IMR-90 (cell line): ENCODE data around the gene IL11RA. TPM values are rescaled to one million over a fixed set of nuclear protein-coding genes. Genes with fewer than 3 reads are reported as not detected.
A peak's percentile ranks its signal among the peaks of the same experiment; 100 is the strongest.

ENCODE experiments used
- ATAC-seq: fragments of 200-7000 bp; cut with Tn5 transposase; 2 replicates; pipeline ENCODE4 v1.9.1; 2020; ENCODE audit warnings: low read depth, mild to moderate bottlenecking, moderate library complexity
- BruUV-seq: library from RNA; stranded (reverse); fragments of 400-500 nt; replicated peaks from 2 replicates; lab custom pipeline; 2021; lab: Mats Ljungman, UMichigan
- CTCF ChIA-PET: fragments of 300-600 bp; formaldehyde crosslinking; extraction: SDS; loops from one replicate; lab custom pipeline; 2021; ENCODE audit warnings: antibody characterized with exemption; lab: Yijun Ruan, JAX
- POLR2A ChIA-PET: fragments of 300-600 bp; sonication (Branson Sonifier 250); formaldehyde crosslinking; loops from one replicate; lab custom pipeline; 2022; ENCODE audit warnings: antibody characterized with exemption; ENCODE audit not compliant: unreplicated experiment; lab: Charles Lee
- DNase-seq: peaks from one replicate; pipeline ENCODE4 v3.0.0; 2013
- H2AFZ ChIP-seq: replicated peaks from 2 replicates; pipeline ENCODE3; 2013; ENCODE audit warnings: low read length, mild to moderate bottlenecking; ENCODE audit not compliant: poor library complexity
- H2AK5ac ChIP-seq: 2 replicates; pipeline ENCODE4 v1.6.1; 2013; ENCODE audit warnings: low read depth, low read length, inconsistent platforms
- H2AK9ac ChIP-seq: replicated peaks from 2 replicates; pipeline ENCODE3; 2013; ENCODE audit warnings: mild to moderate bottlenecking, low read depth, low read length, moderate library complexity; ENCODE audit not compliant: poor library complexity
- H2BK120ac ChIP-seq: 2 replicates; pipeline ENCODE4 v1.6.1; 2013; ENCODE audit warnings: low read depth, low read length, inconsistent platforms
- H2BK15ac ChIP-seq: 3 replicates; pipeline ENCODE4 v1.6.1; 2013; ENCODE audit warnings: low read depth, low read length, inconsistent platforms
- H2BK20ac ChIP-seq: 2 replicates; pipeline ENCODE4 v1.6.1; 2013; ENCODE audit warnings: low read depth, mild to moderate bottlenecking, inconsistent platforms, low read length, moderate library complexity
- H2BK5ac ChIP-seq: 2 replicates; pipeline ENCODE4 v1.6.1; 2013; ENCODE audit warnings: mild to moderate bottlenecking, low read depth, low read length, inconsistent platforms; ENCODE audit not compliant: poor library complexity, severe bottlenecking
- H3K14ac ChIP-seq: replicated peaks from 2 replicates; pipeline ENCODE4 v1.6.1; 2013; ENCODE audit warnings: low read depth, low read length, inconsistent platforms
- H3K18ac ChIP-seq: 2 replicates; pipeline ENCODE4 v1.6.1; 2013; ENCODE audit warnings: low read depth, low read length, control low read depth
- H3K23ac ChIP-seq: 2 replicates; pipeline ENCODE4 v1.6.1; 2013; ENCODE audit warnings: low read depth, low read length, inconsistent platforms
- H3K27ac ChIP-seq: 2 replicates; pipeline ENCODE4 v1.5.1; 2013; ENCODE audit warnings: mild to moderate bottlenecking, control low read depth, low read length; ENCODE audit not compliant: insufficient read depth
- H3K27me3 ChIP-seq: 2 replicates; pipeline ENCODE4 v1.6.1; 2013; ENCODE audit warnings: low read length; ENCODE audit not compliant: control insufficient read depth, insufficient read depth
- H3K36me3 ChIP-seq: 2 replicates; pipeline ENCODE4 v1.6.1; 2013; ENCODE audit warnings: low read length, mixed read lengths; ENCODE audit not compliant: control insufficient read depth, insufficient read depth
- H3K4ac ChIP-seq: 2 replicates; pipeline ENCODE4 v1.6.1; 2013; ENCODE audit warnings: low read depth, low read length, inconsistent platforms
- H3K4me1 ChIP-seq: 2 replicates; pipeline ENCODE4 v1.6.1; 2013; ENCODE audit warnings: low read length, mixed read lengths; ENCODE audit not compliant: control insufficient read depth, insufficient read depth
- H3K4me2 ChIP-seq: 2 replicates; pipeline ENCODE4 v1.6.1; 2013; ENCODE audit warnings: low read depth, mild to moderate bottlenecking, control low read depth, low read length, moderate library complexity
- H3K4me3 ChIP-seq: 2 replicates; pipeline ENCODE4 v1.5.1; 2013; ENCODE audit warnings: low read depth, mild to moderate bottlenecking, control low read depth, low read length, moderate library complexity; ENCODE audit not compliant: insufficient read depth
- H3K56ac ChIP-seq: 2 replicates; pipeline ENCODE4 v1.6.1; 2013; ENCODE audit warnings: low read length, inconsistent platforms; ENCODE audit not compliant: insufficient read depth; ENCODE audit errors: extremely low read depth
- H3K79me1 ChIP-seq, 2 experiments: 2 replicates each; pipeline ENCODE4 v1.6.1; 2013; ENCODE audit warnings: low read length in 2 of 2, inconsistent platforms in 1 of 2, low read depth in 1 of 2
- H3K9ac ChIP-seq: 2 replicates; pipeline ENCODE4 v1.6.1; 2013; ENCODE audit warnings: low read depth, low read length, control low read depth
- H3K9me1 ChIP-seq: 2 replicates; pipeline ENCODE4 v1.6.1; 2013; ENCODE audit warnings: low read length, inconsistent platforms; ENCODE audit not compliant: insufficient read depth
- H3K9me3 ChIP-seq: 2 replicates; pipeline ENCODE4 v1.6.1; 2013; ENCODE audit warnings: low read length; ENCODE audit not compliant: control insufficient read depth, insufficient read depth
- H4K20me1 ChIP-seq: 2 replicates; pipeline ENCODE4 v1.6.1; 2013; ENCODE audit warnings: low read length, inconsistent platforms; ENCODE audit not compliant: insufficient read depth
- H4K5ac ChIP-seq: 2 replicates; pipeline ENCODE4 v1.6.1; 2013; ENCODE audit warnings: mild to moderate bottlenecking, low read depth, low read length, control low read depth
- H4K8ac ChIP-seq, 2 experiments: 2 replicates each; pipeline ENCODE4 v1.6.1; 2013; ENCODE audit warnings: low read depth in 2 of 2, low read length in 2 of 2, control low read depth in 1 of 2, inconsistent platforms in 1 of 2
- H4K91ac ChIP-seq: 2 replicates; pipeline ENCODE4 v1.6.1; 2013; ENCODE audit warnings: low read depth, low read length, inconsistent platforms; ENCODE audit not compliant: insufficient read depth
- BHLHE40 ChIP-seq: fragments of 150-350 bp; IDR thresholded peaks from 2 replicates; pipeline ENCODE4 v1.6.1; 2016; ENCODE audit warnings: mild to moderate bottlenecking, low read depth, low read length
- CEBPB ChIP-seq: IDR thresholded peaks from 2 replicates; pipeline ENCODE4 v1.6.1; 2012; ENCODE audit warnings: low read depth, low read length, improper control_type of control experiment
- CHD1 ChIP-seq: IDR thresholded peaks from 2 replicates; pipeline ENCODE4 v1.6.1; 2012; ENCODE audit warnings: low read depth, low read length, improper control_type of control experiment
- ELK1 ChIP-seq: fragments of 150-350 bp; IDR thresholded peaks from 2 replicates; pipeline ENCODE4 v1.6.1; 2016; ENCODE audit warnings: low read depth, mild to moderate bottlenecking, low read length, moderate library complexity, borderline replicate concordance
- FOS ChIP-seq: fragments of 150-350 bp; IDR thresholded peaks from 2 replicates; pipeline ENCODE4 v1.6.1; 2016; ENCODE audit warnings: low read depth, low read length
- MAFK ChIP-seq: IDR thresholded peaks from 2 replicates; pipeline ENCODE4 v1.6.1; 2012; ENCODE audit warnings: low read depth, low read length, improper control_type of control experiment
- MAZ ChIP-seq: IDR thresholded peaks from 2 replicates; pipeline ENCODE4 v1.6.1; 2012; ENCODE audit warnings: low read depth, mild to moderate bottlenecking, low read length, improper control_type of control experiment, moderate library complexity, borderline replicate concordance
- MXI1 ChIP-seq: IDR thresholded peaks from 2 replicates; pipeline ENCODE4 v1.6.1; 2012; ENCODE audit warnings: low read depth, mild to moderate bottlenecking, low read length, moderate library complexity, borderline replicate concordance
- NFE2L2 ChIP-seq: fragments of 150-350 bp; IDR thresholded peaks from 2 replicates; pipeline ENCODE4 v1.6.1; 2016; ENCODE audit warnings: low read depth, mild to moderate bottlenecking, low read length
- POLR2A ChIP-seq: IDR thresholded peaks from 2 replicates; pipeline ENCODE4 v1.6.1; 2012; ENCODE audit warnings: mild to moderate bottlenecking, low read depth, low read length
- RAD21 ChIP-seq: IDR thresholded peaks from 2 replicates; pipeline ENCODE4 v1.6.1; 2012; ENCODE audit warnings: low read length, improper control_type of control experiment
- RCOR1 ChIP-seq: IDR thresholded peaks from 2 replicates; pipeline ENCODE4 v1.6.1; 2012; ENCODE audit warnings: mild to moderate bottlenecking, low read length, improper control_type of control experiment; ENCODE audit not compliant: insufficient replicate concordance
- SMC3 ChIP-seq: fragments of 150-350 bp; IDR thresholded peaks from 2 replicates; pipeline ENCODE4 v1.6.1; 2016; ENCODE audit warnings: low read depth, mild to moderate bottlenecking, antibody characterized with exemption, low read length, moderate library complexity
- USF2 ChIP-seq: fragments of 150-350 bp; IDR thresholded peaks from 2 replicates; pipeline ENCODE4 v1.6.1; 2017; ENCODE audit warnings: mild to moderate bottlenecking, antibody characterized with exemption, low read length, low read depth
- WGBS, 2 experiments: methylation state at CpG; one replicate each; pipeline versions ENCODE4 v1.1.5 to v1.1.7; 2013; ENCODE audit warnings: missing lambda C conversion rate in 2 of 2; ENCODE audit not compliant: insufficient read length in 1 of 2; ENCODE audit errors: extremely low coverage in 2 of 2; 5-methylcytosine and 5-hydroxymethylcytosine counted together
- dilution Hi-C: fragments of 300-500 bp; cut with HindIII; formaldehyde crosslinking; loops from one replicate; pipeline ENCODE4 v1.14.3; 2018; ENCODE audit warnings: low sequenced_read_pairs; ENCODE audit not compliant: unreplicated experiment
- in situ Hi-C: fragments of 300-500 bp; cut with MboI; formaldehyde crosslinking; loops from 3 replicates; pipeline ENCODE4 v1.14.3; 2019; ENCODE audit warnings: low sequenced_read_pairs, inconsistent platforms, mixed read lengths
- intact Hi-C: fragments of 100-400 bp; cut with micrococcal nuclease; formaldehyde crosslinking; loops from 2 replicates; pipeline ENCODE4 v1.10.0; 2022
- polyA plus RNA-seq, 3 experiments: library from polyadenylated mRNA; depleted of rRNA; stranded (reverse); fragments of >200 nt; gene quantifications; 2 replicates each; pipeline ENCODE4 v1.2.3, GENCODE V29; 2012; ENCODE audit warnings: low replicate concordance in 1 of 3
- total RNA-seq: library from RNA; depleted of rRNA; stranded (reverse); fragments of >200 nt; gene quantifications from 2 replicates; pipeline ENCODE4 v1.2.3, GENCODE V29; 2012

Gene IL11RA
- total and polyA plus RNA-seq, 2 of the 4 experiments (the other 2 are of a cell fraction) = 8.2 to 15.9 TPM

- Histone ChIP-seq H2AFZ (peak overlapping the region; percentile 96), H3K4me3 (peak overlapping the region; percentile 56), H4K8ac (peak overlapping the region in 1 of 2 experiments; percentile 80; a peak in 1 of 4 replicates), H4K91ac (no peak overlapping the region), H4K20me1 (peaks cover 9% of the 10 kb centered on the region), H3K56ac (no peak overlapping the region), H3K27ac (peak overlapping the region; percentile 66), H2BK20ac (no peak overlapping the region), H2BK15ac (no peak overlapping the region), H3K79me1 (peaks cover 26 to 34% of the 10 kb centered on the region in 2 experiments), H3K18ac (no peak overlapping the region), H2BK5ac (peak overlapping the region; percentile 18), H3K9me1 (peaks cover 13% of the 10 kb centered on the region), H3K4me1 (no peaks in the 10 kb centered on the region), H3K36me3 (peaks cover 7% of the 10 kb centered on the region), H3K14ac (peak overlapping the region; percentile 44), H3K27me3 (no peaks in the 10 kb centered on the region), H3K4ac (peak overlapping the region; percentile 74), H3K9ac (peak overlapping the region; percentile 67), H2BK120ac (no peak overlapping the region), H2AK5ac (peak overlapping the region; percentile 82; the same call in 1 of the 2 replicates), H4K5ac (no peak overlapping the region), H3K4me2 (peak overlapping the region; percentile 73), H3K9me3 (no peaks in the 10 kb centered on the region), H2AK9ac (peak overlapping the region; percentile 89), H3K23ac (peak overlapping the region; percentile 71)
- intact Hi-C loops = no loop called here
- peak; percentile 69 for DNase-seq
- peak; percentile 39 for ATAC-seq
- ChIA-PET CTCF (interaction anchor here (0.5 to 2.4 kb wide), 4 partner anchors 12 to 47 kb away, joined by 3 to 7 read pairs (median 5); partner anchors contain the start of gene IL11RA), POLR2A (no interaction called here)
- in situ Hi-C loops = no loop called here
- WGBS, 2 experiments = no CpG with 5 or more reads among the region's 18 CpGs
- BruUV-seq = no TSS peak
- dilution Hi-C loops = no loop called here
- TF ChIP-seq RAD21 = peak; percentile 54
- peak; percentile 61 for TF ChIP-seq SMC3
- no peak for TF ChIP-seq POLR2A
- no peak for TF ChIP-seq CHD1
- no peak for TF ChIP-seq MAFK
- TF ChIP-seq CEBPB = no peak
- no peak for TF ChIP-seq BHLHE40
- TF ChIP-seq MAZ = peak; percentile 44; the same call in 1 of the 2 replicates
- no peak for TF ChIP-seq NFE2L2
- TF ChIP-seq USF2 = no peak
- no peak for TF ChIP-seq MXI1
- no peak for TF ChIP-seq ELK1
- TF ChIP-seq FOS = no peak
- TF ChIP-seq RCOR1 = no peak
Measured at GRCh38 chr9:34664281-34665066, 12.5 kb downstream of the IL11RA start.
